Astrocyte of the cerebellum (primary cell): ENCODE measurements around the gene PLAGL1.

ENCODE experiments used
- DNase-seq: peaks from one replicate; pipeline ENCODE4 v3.0.0-alpha.2; 2011; ENCODE audit warnings: low read depth
- H3K4me3 ChIP-seq: 2 replicates; pipeline ENCODE4 v1.5.1; 2011; ENCODE audit warnings: mild to moderate bottlenecking, low read depth, low read length, moderate library complexity
- in situ Hi-C: cut with HindIII; loops from 2 replicates; pipeline ENCODE4 v1.10.0; 2017; ENCODE audit warnings: low sequenced_read_pairs
- TF ChIP-seq, protein P1 (sequence below): IDR thresholded peaks from 2 replicates; pipeline ENCODE4 v1.5.1; 2012; ENCODE audit warnings: low read length, low read depth, moderate library complexity, mild to moderate bottlenecking; ENCODE audit errors: missing control alignments

PLAGL1 gene

DNA sequence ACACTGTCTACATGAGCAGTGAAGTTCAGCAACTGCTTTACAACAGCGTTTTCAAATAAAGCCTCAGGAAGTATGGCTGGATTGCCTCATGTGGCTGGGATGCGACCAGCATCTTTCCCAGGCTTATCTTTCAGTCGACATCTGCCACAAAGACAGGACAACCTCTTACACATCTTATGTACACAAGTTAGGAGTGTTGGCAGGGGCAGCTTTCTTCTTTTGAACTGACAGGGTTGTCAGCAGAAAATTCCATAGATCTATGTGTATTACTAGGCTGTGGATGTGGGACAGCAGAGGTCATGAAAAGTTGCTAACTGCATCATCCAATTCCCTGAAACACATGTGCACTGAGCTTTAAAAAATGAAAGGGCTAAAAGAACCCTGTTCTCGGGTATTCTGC is 48.1 kb downstream of the PLAGL1 start:
- no peak overlapping the region for H3K4me3 ChIP-seq
- TF ChIP-seq, protein P1, sequence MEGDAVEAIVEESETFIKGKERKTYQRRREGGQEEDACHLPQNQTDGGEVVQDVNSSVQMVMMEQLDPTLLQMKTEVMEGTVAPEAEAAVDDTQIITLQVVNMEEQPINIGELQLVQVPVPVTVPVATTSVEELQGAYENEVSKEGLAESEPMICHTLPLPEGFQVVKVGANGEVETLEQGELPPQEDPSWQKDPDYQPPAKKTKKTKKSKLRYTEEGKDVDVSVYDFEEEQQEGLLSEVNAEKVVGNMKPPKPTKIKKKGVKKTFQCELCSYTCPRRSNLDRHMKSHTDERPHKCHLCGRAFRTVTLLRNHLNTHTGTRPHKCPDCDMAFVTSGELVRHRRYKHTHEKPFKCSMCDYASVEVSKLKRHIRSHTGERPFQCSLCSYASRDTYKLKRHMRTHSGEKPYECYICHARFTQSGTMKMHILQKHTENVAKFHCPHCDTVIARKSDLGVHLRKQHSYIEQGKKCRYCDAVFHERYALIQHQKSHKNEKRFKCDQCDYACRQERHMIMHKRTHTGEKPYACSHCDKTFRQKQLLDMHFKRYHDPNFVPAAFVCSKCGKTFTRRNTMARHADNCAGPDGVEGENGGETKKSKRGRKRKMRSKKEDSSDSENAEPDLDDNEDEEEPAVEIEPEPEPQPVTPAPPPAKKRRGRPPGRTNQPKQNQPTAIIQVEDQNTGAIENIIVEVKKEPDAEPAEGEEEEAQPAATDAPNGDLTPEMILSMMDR, result no peak
- no peak for DNase-seq
- in situ Hi-C loops, result no loop called here

DNA sequence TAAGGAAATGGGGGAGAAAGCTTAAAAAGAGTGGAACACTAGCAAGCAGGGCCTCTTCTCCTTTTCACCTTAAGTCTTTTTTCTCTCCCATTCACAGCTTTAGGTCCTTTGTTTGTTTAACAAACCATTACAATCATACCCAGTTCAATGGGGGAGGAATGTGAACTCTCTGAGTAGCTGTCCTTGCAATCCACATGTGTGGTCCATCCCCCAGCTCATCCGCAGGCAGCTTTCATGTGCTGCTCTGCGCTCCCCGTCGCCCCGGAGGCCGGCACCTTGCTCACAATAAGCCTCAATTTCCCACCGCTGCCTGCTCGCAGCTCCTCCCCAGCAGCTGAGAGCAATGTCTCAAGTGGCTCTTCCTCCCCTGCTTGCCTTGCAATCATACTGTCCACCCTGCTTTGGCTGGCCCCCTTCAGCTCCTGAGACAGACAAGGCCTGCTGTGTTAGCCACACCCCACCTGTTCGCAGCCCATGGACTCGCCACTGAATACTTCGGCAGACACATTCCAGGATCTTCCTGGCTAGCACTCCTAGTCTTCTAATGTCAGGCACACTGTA is 49.1 kb downstream of the PLAGL1 start:
- TF ChIP-seq, protein P1, result no peak
- in situ Hi-C loops, result no loop called here
- no peak for DNase-seq
- H3K4me3 ChIP-seq, result no peak overlapping the region

DNA sequence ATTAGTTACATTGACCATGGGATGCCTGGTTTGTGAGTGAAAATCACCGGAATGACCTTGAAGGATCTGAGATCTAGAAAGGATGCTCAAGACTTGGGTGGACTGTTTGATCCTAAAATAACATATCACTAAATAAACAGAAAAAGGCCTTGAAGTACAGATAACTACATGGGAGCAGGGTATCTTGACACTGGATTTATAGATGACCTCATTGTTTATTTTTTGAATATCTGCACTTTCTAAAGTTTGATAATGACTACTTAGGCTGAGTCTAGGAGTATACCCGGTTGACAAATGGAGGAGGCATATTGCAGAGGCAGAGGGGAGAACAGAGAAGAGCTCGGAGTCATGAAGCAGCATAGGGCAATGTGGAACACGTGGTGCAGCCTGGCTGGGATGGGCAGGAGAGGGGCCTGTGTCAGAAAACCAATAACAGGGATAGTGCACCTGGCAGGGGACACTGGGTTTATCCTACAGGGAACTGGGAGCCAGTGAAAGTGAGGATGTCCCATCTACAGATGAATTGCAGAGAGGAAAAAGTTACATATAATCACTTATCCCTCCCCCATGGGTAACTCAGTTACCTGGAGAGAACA is 50.3 kb downstream of the PLAGL1 start:
- TF ChIP-seq, protein P1, result no peak
- no peak overlapping the region for H3K4me3 ChIP-seq
- DNase-seq, result no peak
- in situ Hi-C loops, result no loop called here

DNA sequence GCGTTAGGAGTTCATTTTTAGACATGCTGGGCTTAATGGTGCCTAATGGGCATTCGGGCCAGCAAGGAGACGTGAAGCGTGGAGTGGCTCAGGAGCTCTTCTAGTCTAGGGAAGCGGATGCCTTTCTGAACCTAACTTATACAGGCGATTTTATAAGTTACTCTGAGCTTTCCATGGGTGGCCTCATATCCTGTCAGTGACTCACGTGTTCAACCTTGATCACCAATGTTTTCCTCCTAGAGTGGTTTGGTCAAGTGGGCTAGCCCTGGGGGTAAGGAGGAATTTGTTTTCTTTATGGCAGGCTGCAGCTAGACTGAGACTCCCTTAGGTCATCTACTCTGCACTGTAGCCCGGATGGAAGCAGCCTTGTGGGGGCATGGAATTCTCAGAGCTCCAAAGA is 52.1 kb downstream of the PLAGL1 start:
- no peak for DNase-seq
- in situ Hi-C loops, result no loop called here
- no peak overlapping the region for H3K4me3 ChIP-seq
- TF ChIP-seq, protein P1, result no peak

DNA sequence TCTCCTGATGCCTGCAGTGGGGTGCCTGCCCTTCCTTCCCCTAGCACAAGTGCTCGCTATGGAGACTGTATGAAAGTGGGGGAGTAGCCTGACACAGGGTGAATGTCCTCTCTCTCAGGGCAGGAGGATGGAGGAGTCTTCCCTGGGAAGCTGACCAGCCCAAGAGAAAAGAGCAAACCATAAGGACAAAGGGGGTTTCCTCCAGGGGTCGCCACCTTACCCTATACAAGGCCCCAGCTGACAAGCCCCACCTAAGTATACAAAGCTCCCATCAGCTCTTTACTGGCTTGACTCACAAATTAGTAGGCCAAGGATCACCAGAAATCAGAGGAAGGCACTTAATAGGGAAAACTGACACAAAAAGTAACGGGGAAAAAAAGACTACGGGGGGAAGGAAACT is 54.1 kb downstream of the PLAGL1 start:
- DNase-seq, result no peak
- TF ChIP-seq, protein P1, result no peak
- no peak overlapping the region for H3K4me3 ChIP-seq
- in situ Hi-C loops, result no loop called here

DNA sequence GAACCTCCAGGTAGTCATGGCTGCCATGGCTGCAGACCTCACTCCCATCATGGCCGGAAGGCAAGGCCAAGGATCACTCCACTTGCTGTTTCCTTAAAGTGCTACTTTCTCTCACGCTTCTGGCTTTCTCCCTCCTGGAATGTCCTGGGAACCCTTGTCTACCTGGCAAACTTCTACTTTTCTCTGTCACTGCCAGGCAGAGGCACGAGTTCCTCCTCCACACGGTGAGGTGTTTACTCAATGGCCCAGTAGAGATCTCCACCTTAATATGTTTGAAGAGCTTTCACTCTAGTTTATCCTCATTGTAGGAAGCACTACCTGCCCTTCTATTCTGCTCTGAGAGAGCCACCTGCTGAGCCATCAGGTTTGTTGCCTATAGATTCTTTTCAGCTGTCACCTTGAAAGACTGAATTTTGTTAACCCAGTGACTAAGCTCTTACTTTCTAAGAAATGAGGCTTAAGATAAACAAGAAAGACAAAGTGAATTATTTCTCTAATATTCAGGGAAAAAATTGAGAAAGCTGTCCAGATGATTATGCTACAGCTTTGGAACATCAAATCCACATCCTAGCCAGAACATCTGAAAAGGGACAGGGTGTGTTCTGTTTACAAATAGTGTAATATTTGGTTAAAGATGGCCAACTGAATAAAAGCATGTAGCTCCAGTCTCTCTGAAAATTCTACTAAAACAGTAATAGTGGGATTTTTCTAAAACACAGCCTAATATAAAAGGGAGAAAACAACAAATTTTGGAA is 54.9 kb downstream of the PLAGL1 start:
- in situ Hi-C loops, result no loop called here
- H3K4me3 ChIP-seq, result no peak overlapping the region
- TF ChIP-seq, protein P1, result no peak
- DNase-seq, result no peak
